ENCODE measurements around the gene MAN2A1.
"Not testable (repeated sequence)": the region's sequence is repeated elsewhere in the genome, so short reads cannot be mapped to it uniquely, and the experiment has no call there.

The MAN2A1 gene

DNA sequence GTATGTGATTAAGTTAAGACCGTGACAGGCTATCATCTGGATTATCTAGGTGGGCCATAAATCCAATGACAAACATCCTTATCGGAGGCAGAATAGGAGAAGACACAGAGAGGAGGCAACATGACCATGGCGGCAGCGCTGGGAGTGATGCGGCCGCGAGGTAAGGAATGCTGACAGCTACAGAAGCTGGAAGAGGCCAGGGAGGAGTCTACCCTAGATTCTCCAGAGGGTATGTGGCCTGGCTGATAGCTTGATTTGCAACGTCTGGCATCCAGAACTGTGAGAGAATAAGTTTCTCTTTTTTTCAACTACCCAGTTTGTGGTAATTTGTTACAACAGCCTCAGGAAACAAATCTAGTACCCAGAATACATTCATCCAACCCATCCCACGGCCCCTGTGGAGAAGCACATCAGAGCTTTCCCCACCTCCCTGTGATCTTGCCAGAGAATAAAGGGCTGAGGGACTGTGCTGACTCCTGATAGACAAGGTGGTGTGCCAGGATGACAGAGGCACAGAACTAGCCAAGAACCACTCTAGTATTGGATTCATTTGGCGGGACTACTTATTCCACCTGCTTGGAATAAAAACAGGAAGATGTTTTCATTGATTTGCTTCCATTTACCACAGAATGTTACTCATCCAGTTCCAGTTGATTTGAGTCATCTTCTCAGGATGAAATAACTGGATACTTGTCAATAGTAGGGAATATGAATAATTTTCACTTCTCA is 187.4 kb downstream of the MAN2A1 start:
- DNase-seq: no peak

DNA sequence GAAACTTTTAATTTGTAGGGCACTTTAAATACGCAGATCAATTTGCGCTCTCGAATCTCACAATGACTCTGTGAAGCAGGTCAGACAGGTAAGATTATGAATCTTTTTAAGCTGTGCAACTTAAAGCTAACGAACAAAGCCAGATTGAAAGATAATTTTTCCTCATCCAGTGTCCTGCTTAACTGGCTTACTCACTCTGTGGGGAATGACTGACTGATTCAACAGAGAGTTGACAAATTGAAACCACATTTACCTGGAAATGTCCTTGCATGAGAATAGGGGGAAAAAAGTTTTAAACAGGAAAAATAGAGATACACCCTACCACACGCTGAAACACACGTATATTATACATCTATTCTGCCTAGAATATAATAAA is 187.9 kb downstream of the MAN2A1 start:
- DNase-seq: no peak

DNA sequence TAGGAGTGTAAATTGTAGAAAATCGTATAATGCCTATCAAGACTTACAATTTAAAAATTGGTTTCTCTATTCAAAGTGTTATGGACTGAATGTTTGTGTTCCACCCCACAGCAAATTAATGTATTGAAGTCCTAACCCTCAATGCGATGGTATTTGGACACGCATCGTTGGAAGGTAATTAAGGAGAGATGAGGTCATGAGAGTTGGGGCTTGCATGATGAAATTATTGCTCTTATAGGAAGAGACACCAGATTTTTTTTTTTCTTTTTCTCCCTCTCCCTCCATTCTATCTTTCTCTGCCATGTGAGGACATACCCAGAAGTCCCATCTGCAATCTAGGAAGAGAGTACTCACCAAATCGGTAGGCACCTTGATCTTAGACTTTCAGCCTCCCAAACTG is 189.2 kb downstream of the MAN2A1 start:
- DNase-seq: no peak

DNA sequence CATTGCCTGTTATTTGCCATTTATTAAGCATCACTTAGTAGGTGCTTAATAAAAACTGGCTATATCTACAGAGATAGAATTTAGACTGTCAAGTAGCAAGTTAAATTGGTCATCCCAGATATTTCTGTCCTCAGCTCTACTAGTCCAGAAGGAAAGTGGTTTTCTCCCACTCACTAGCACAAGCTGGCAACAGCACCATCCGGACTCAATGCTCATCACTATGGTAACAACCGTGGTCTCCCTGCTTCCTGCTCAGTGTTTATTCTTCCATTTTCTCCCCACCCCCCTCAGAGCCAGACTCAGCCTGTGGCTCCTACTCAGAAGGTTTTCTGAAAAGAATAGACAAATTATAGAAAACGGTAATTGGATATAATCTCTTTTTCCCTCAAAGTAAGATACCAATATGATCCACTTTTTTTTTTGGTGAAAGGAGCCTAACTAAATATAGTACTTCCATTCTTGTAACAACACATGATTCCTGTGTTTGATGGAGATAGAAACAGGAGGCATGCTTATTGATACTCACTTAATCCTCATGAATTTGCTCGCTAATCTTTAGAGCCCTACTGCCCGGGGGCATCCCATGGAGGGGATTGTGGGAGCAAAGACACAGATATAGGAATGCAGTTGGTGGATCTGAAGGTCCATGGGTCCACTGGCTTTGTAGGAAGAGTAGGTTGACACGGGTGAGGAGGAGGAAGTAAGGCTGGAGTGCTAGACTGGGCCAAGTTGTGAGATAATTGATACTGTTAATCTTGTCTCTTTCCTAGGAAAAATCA is 191.4 kb downstream of the MAN2A1 start:
- no peak for DNase-seq

DNA sequence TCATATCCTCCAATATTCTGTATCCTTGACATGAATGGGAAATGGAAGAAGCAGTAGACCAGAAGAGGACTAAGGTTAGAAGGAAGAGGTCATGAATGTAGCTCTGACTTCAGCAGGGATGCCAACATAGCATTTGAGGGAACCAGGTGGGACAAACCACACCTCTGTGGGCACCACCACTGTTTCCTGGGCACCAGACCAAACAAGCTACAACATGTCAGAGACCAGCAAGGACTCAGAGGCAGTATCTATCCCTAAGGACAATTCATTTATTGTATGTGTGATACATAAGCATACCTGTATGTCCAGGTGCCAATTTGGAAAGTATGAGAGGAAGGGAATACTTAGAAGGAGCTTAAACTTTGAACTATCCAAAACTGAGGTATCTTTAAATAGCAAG is 192.8 kb downstream of the MAN2A1 start:
- DNase-seq: no peak

DNA sequence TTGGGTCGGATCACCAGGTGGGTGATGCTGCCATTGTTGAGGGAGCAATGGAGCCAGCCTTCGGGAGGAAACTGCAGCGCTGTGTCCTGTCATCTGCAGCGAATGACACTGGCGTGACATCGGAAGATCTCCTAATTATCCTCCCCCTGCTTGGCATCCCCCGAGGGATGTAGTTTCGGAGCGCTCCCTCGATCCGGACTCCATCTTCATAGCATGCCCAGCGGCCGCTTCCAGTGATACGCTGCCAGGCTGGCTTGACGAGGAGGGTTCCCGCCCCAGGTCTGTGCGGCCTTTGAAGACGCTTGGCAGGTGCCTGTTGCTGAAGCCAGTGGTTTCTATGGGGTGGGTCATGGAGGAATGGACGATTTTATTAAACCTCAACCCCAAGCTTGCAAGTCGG is 194.9 kb downstream of the MAN2A1 start:
- no peak for DNase-seq

DNA sequence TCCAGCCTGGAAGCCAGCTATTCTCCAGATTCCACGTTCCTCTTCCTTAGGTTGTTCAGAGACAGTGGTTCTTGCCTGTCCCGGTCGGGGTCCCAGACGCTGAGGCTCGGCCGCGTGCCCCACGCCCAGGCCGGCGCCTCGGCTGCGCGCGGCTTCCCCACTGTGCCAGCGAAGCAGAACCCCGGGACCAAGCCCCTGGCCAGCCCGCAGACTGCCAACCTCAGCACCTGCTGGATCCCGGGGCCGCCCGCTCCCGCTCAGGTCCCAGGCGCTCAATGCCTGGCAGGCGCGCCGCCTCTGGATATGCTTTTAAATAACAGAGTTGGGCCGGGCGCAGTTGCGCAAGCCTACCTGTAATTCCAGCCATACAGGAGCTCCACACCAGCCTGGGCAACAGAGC is 195.5 kb downstream of the MAN2A1 start:
- no peak for DNase-seq

DNA sequence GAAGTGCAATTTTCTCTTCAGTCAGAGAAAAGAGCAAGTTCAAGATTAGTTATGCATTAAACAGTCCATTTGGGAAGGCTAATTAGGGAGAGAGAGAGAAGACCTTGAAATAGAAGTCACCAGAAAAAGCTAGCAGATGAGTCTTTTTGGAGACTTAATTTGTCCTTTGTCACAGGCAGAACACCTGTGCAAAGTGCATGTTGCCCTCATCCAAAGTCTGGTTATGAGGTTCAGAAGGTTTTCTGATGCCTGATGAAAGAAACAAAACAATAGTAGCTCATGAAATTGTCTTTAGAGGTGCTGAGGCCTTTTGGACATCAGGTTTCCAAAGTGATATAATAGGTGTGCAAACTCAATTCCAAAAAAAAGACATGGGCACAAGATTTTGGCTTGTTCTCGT is 199.3 kb downstream of the MAN2A1 start:
- DNase-seq: no peak

DNA sequence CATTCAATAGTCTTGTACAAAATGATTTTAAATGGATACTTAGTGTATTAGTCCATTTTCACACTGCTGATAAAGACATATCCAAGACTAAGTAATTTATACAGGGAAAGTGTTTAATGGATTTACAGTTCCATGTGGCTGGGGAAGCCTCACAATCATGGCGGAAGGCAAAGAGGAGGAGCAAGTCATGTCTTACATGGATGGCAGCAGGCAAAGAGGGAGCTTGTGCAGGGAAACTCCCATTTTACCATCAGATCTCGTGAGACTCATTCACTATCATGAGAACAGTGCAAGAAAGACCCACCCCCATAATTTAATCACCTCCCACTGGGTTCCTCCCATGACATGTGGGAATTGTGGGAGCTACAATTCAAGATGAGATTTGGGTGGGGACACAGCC is 203.5 kb downstream of the MAN2A1 start:
- DNase-seq: not testable (repeated sequence)

DNA sequence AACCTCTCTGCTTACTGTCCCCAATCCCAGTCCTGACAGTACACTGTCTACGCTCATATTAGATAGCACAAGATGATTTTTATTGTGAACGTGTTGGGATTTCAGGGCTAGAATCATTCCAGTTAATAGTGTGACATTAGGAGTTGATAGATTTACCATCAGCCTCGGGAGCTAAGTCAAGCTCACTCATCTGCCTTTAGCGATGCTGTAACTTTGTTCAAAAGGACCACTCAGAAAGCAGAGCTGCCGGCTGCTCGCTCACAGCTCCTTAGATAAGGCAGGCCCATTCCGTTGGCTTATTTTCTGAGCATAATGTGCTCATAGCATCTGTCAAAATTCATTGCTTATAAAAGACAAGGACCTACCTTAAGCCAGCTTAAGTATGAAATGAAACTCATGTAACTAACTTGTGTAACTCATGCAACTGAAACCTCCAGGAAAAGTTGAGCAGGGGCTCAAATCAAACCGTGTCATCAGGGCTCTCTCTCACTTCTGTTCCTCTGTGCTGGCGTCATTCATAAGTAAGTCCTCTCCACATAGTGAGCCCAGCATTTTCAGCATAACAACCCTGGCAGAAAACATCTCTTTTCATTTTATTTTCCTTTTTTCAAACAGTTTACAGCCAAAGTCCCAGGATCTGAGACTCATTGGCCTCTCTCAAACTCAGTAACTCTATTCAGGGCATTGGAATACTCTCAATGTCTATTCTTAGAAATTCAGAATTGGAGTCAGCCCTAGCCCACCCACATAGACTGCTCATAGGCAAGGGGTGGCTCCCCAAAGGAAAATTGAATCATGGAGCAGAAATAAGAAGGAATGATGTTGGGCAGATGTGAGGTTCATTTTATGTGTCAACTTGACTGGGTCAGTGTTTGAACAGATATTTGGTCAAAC is 208.8 kb downstream of the MAN2A1 start:
- no peak for DNase-seq

DNA sequence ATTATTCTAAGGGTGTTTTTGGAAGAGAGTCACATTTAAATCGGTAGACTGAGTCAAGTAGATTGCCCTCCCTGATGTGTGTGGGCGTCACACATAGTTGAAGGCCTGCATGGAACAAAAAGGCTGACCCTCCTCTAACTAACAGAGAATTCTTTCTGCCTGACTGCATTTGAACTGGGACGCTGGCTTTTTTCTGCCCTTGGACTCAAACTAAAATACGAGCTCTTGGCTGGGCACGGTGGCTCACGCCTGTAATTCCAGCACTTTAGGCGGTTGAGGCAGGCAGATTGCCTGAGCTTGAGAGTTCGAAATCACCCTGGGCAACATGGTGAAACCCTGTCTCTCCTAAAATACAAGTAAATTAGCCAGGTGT is 209.4 kb downstream of the MAN2A1 start:
- no peak for DNase-seq

DNA sequence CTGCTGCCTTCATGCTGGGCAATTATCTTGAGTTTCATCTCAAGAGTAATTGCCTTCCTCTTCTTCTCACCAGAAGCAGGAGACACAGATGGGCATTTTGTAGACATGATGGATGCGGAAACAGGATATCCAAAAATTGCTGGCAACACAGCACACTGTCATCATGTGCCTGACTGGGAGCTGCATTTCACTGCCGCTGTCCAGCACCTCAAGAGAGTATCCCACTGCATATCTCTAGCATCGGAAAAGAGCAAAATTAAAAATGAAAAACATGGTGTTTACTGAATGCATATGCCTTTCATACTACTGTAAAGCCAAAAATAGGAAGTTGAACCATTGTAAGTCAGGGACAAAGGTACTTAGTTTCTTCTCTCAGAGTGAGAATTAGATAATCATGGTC is 210.7 kb downstream of the MAN2A1 start:
- no peak for DNase-seq

DNA sequence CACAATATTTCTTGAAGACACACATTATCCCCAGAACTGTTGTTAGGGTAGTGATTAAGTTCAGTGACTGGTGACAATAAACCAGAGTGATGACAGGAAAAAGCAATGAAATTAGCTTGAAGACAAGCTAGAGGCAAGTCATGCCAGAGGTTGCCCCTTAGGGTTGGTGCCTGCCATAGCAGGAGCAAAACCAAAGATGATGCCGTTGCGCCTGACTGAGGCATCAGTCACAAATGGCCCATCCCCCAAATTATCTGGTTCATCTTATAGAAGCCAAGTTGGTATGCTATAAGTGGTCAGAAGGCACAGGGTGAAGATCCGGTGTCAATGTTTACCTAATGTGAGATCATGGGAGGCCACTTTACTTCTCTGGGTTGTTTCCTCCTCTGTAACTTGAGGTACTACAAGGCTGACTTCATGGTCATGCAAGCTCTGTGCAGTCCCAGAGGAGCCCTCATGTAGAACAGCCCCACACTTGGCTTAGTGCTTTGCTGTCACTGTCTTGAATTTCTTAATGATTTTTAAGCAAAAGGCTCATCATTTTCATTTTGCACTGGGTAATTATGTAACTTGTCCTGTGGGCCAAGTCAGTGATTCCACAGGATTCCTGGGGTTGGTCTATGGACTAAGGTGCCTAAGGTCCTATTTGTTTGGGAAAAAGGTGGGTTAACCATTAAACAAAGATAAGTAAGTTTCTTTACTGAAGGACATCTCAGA is 211.3 kb downstream of the MAN2A1 start:
- DNase-seq: no peak

DNA sequence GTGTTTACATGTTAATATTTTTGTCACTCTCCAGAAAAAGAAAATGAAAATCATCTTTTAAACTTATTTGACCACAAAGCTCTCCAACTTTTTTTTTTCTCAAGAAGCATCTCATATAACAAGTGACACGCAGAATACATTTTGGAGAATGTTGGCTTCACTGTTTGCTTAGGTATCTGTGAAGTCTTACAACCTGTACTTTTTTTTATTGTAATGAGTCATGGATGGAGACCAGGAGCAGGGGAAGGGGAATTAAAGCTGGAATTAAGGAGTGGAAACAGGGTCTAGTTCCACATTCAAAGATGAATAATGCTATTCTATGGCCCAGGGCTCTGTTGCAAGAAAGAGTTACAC is 211.9 kb downstream of the MAN2A1 start:
- no peak for DNase-seq

DNA sequence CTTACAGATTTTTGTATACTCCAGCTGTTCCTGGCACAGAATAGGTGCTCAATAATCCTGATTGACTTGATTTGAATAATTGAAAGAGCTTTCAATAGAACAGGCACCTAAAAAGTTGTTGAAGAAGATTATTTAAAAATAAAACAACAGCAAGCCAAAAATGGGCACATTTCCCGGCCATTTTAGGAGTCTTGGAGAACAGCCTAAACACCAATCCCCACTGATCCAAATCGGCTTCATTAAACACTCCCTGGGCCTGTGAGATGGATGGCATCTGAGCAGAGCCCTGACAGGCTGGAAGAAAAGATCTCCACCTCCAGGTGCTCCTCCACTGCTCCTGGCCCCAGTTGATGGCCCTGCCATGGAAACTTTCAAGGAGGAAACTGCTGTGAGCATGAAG is 213.3 kb downstream of the MAN2A1 start:
- no peak for DNase-seq

DNA sequence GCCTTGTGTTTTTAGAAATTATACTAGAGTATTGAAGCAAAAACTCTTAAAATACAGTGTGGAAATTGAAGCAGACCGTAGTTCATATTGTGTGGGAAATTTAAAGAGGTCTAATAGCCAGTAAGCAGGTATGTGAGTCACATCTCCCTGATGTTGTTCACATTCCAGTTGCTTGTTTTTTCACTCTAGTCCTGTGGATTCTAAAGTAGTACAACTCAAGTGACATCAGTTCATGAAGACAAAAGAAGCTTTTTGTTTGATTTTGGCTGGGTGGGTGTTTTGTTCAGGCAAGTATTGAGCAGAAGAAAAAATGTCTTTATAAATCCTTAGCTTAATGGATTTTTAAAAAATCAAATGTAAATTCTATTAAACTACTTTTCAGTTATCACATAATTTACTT is 216.2 kb downstream of the MAN2A1 start:
- DNase-seq: no peak

DNA sequence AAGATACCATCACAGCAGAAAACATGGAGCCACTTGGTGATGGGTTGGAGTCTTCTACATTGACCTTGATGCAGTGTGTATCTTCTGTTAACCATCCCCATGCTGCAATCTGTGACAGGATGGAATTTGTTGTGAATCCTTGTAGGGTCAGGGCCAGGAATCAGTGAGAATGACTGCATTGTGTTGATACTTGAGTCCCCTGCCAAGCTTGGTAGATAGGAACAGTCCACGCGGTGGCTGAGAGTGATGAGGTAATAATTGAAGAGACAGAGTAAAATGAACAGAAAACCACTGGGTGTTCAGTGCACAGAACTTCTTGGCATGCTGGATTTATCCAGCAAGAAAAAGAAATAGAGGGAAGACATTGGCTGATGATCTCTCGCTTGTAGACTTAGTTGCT is 217.5 kb downstream of the MAN2A1 start:
- DNase-seq: no peak

DNA sequence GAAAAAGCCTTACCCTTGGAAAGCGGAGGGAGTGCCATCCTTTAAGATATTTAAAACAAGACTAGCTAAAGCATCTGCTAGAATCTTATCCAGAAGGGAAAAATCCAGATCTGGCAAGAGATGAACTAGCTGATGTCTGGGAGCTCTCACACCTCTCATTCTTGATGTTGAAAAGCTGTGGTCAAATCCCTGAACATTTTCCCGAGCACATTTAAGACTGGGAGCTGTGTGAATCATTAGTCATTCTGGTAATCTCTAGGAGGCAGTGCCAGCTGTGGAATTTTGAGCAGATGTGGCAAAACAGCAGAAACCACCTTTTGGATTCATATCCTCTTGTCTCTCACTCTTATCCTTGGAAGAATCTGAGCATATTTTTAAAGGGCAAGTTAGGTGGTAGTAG is 218.0 kb downstream of the MAN2A1 start:
- no peak for DNase-seq

DNA sequence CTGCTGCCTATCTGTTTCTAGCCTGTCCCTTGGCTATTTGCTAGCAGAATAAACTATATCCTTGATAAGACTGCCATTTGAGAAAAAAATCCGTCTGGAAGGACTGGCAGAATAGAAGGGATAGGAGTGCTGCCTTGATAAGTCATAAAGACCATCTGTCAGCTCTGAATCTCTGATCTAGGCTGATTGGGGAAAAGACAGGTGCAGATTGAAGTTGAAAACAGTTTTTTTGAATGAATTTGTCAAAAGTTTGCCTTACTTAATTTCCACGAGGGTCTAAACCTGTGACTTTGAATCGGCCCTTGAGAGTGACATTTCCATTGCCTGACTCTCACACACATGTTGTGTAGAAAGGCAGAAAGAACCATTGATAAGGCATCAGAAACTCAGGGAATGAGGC is 218.6 kb downstream of the MAN2A1 start:
- no peak for DNase-seq

DNA sequence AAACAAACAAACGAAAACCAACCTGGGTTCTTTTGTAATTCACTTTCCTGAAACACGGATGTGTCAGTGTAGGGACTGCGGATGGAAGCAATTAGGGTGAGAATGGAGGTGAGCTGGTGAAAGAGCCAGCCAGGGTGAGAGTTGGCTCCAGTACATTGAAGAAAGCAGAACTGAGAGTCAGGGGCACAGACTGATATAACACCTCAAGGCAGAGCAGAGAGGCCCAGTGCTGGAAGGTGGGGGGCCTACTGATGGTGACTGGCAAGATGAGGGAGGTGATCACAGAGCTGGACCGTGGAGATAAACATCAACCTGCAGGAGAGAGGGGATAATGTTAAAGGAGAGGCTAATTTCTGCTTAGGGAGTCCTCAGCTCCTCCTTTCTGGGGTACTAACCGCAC is 221.1 kb downstream of the MAN2A1 start:
- no peak for DNase-seq

DNA sequence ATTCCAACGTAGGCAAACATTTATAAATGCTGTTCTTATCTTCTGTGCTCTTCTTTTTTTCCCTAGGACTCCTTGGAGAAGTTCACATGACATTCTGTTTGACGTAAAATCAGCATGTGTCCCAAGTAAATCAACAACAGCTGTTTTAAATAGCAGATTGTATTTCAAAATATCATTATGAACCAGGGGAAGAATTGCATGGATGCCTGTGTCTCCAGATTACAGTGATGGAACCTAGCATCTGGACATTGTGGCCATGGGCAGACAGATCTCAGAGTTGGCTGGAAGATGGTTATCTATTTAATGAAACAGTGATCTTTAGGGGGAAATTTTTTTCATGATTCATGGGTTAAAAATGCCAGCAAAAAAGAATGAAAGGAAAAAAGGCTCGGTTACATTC is 222.0 kb downstream of the MAN2A1 start:
- no peak for DNase-seq

DNA sequence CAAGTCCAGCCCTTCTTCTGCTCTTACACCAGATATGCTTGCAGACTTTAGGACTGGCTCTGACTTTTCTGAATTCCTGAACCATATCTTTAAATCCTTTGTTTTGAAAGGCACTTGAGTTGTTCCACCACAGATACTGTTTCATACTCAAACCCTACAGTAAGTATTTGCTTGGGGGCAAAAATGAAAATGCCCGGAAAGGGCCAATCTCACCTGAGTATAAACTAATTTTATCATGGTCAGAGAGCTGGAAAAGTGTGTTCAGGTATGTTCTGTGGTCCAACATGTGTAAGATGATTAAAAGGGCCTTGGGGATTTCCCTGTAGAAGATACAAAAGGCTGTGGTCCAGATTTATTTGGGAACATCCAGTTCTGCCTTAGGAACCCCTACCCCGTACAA is 225.2 kb downstream of the MAN2A1 start:
- DNase-seq: no peak

DNA sequence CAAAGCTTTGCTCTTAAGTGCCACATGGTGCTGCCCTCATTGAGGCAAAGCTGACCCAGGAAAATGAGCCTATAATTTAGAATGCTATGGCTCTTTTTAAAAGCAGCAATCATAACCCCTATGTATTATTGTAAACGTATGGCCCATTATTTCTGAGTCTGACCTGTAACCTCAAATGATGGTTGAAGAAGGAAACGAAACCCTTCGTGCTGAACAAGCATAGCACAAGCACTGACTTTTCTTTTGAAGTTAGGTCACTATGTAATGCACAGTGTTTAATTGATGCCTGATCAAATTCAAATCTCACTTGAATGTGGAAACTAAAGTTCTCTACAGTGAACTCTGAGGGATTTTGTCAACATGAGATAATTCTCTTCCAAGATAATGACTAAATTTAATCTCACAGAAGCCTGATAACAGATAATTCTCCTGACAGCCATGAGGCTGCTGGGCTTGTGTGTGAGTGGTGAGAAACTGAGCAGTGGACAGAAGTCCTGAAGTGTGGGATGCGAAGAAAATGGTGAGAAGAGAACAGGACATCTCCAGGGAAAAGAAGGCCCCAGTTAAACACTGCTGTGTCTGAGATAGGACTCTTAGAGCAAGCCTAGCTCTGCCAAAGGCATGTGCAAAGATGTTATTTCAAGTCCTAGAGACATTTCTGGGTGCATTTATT is 226.9 kb downstream of the MAN2A1 start:
- no peak for DNase-seq
